SK-N-SH treated with all-trans-retinoic acid at 6 μM for 48 hours (cell line): ENCODE data around the gene TFEB.

Source experiments
- ATAC-seq: fragments of 200-7000 bp; cut with Tn5 transposase; 3 replicates; pipeline ENCODE4 v1.9.1; 2020; ENCODE audit warnings: mild to moderate bottlenecking, moderate library complexity
- ARNTL ChIP-seq: fragments of 450-650 bp; formaldehyde crosslinking; IDR thresholded peaks from 2 replicates; pipeline ENCODE4 v1.5.0; 2020; ENCODE audit warnings: low read depth, mild to moderate bottlenecking, moderate library complexity, borderline replicate concordance
- BACH2 ChIP-seq: fragments of 250-450 bp; sonication (Bioruptor Pico); IDR thresholded peaks from 2 replicates; pipeline ENCODE4 v1.9.0; 2021; ENCODE audit warnings: mild to moderate bottlenecking, borderline replicate concordance
- CREB5 ChIP-seq: fragments of 250-450 bp; sonication (Bioruptor Pico); IDR thresholded peaks from 2 replicates; pipeline ENCODE4 v1.5.1; 2020; ENCODE audit warnings: low read depth, mild to moderate bottlenecking, moderate library complexity
- CSDC2 ChIP-seq: fragments of 250-450 bp; sonication (Bioruptor Pico); IDR thresholded peaks from 2 replicates; pipeline ENCODE4 v1.5.0; 2020; ENCODE audit warnings: mild to moderate bottlenecking, moderate library complexity
- CSRNP3 ChIP-seq: fragments of 250-450 bp; sonication (Bioruptor Pico); IDR thresholded peaks from 2 replicates; pipeline ENCODE4 v1.5.1; 2021; ENCODE audit warnings: mild to moderate bottlenecking, moderate library complexity
- ESRRG ChIP-seq: fragments of 250-450 bp; sonication (Bioruptor Pico); IDR thresholded peaks from 2 replicates; pipeline ENCODE4 v1.6.1; 2021; ENCODE audit warnings: mild to moderate bottlenecking
- GLIS3 ChIP-seq: fragments of 250-450 bp; sonication (Bioruptor Pico); IDR thresholded peaks from 2 replicates; pipeline ENCODE4 v1.5.0; 2020; ENCODE audit warnings: mild to moderate bottlenecking, moderate library complexity
- ISL1 ChIP-seq: fragments of 250-450 bp; sonication (Bioruptor Pico); IDR thresholded peaks from 2 replicates; pipeline ENCODE4 v2.1.2; 2022; ENCODE audit warnings: mild to moderate bottlenecking, moderate library complexity
- OSR1 ChIP-seq: fragments of 250-450 bp; sonication (Bioruptor Pico); IDR thresholded peaks from 2 replicates; pipeline ENCODE4 v1.8.0; 2022; ENCODE audit warnings: moderate library complexity, mild to moderate bottlenecking, inconsistent platforms
- PATZ1 ChIP-seq: fragments of 250-450 bp; sonication (Bioruptor Pico); IDR thresholded peaks from 2 replicates; pipeline ENCODE4 v1.8.0; 2020; ENCODE audit warnings: mild to moderate bottlenecking, moderate library complexity, borderline replicate concordance
- POU6F1 ChIP-seq: fragments of 250-450 bp; sonication (Bioruptor Pico); IDR thresholded peaks from 2 replicates; pipeline ENCODE4 v1.8.0; 2021; ENCODE audit warnings: low read depth, mild to moderate bottlenecking, moderate library complexity, borderline replicate concordance
- PPARA ChIP-seq: fragments of 250-450 bp; sonication (Bioruptor Pico); IDR thresholded peaks from 2 replicates; pipeline ENCODE4 v1.5.0; 2020; ENCODE audit warnings: mild to moderate bottlenecking, borderline replicate concordance
- RARB ChIP-seq: fragments of 250-450 bp; sonication (Bioruptor Pico); IDR thresholded peaks from 2 replicates; pipeline ENCODE4 v1.8.0; 2021; ENCODE audit warnings: mild to moderate bottlenecking, moderate library complexity
- SNAI2 ChIP-seq: fragments of 250-450 bp; sonication (Bioruptor Pico); IDR thresholded peaks from 2 replicates; pipeline ENCODE4 v1.5.0; 2020; ENCODE audit warnings: mild to moderate bottlenecking, moderate library complexity
- TOX ChIP-seq: fragments of 250-450 bp; sonication (Bioruptor Pico); IDR thresholded peaks from 2 replicates; pipeline ENCODE4 v1.8.0; 2021; ENCODE audit warnings: mild to moderate bottlenecking, moderate library complexity, borderline replicate concordance
- ZC3H10 ChIP-seq: fragments of 250-450 bp; sonication (Bioruptor Pico); IDR thresholded peaks from 2 replicates; pipeline ENCODE4 v1.5.1; 2021; ENCODE audit warnings: mild to moderate bottlenecking, moderate library complexity
- ZFP3 ChIP-seq: fragments of 250-450 bp; sonication (Bioruptor Pico); IDR thresholded peaks from 2 replicates; pipeline ENCODE4 v1.5.0; 2020; ENCODE audit warnings: mild to moderate bottlenecking, moderate library complexity
- ZFP30 ChIP-seq: fragments of 450-650 bp; formaldehyde crosslinking; IDR thresholded peaks from 2 replicates; pipeline ENCODE4 v1.5.0; 2022; ENCODE audit warnings: mild to moderate bottlenecking, moderate library complexity
- ZNF565 ChIP-seq: fragments of 450-650 bp; formaldehyde crosslinking; conservative IDR thresholded peaks from 2 replicates; pipeline ENCODE4 v1.5.0; 2020; ENCODE audit warnings: low read depth, mild to moderate bottlenecking, moderate library complexity
- ZNF70 ChIP-seq: fragments of 450-650 bp; formaldehyde crosslinking; IDR thresholded peaks from 2 replicates; pipeline ENCODE4 v1.5.0; 2020; ENCODE audit warnings: mild to moderate bottlenecking, moderate library complexity
- ZNF8 ChIP-seq: fragments of 450-650 bp; formaldehyde crosslinking; IDR thresholded peaks from 2 replicates; pipeline ENCODE4 v1.5.0; 2020; ENCODE audit warnings: mild to moderate bottlenecking, moderate library complexity

The TFEB gene

GRCh38 chr6:41654698-41655151 is 80.7 kb downstream of the TFEB start (continued):
- TF ChIP-seq PATZ1 (CRISPR knock-in tag) (no peak), ESRRG (CRISPR knock-in tag) (no peak), CSDC2 (CRISPR knock-in tag) (no peak), CSRNP3 (CRISPR knock-in tag) (no peak)
- TF ChIP-seq, all 23 proteins: peak for 0

GRCh38 chr6:41654151-41654697 is 81.2 kb downstream of the TFEB start:
- no peak for TF ChIP-seq ZC3H10 (CRISPR knock-in tag)
- TF ChIP-seq RARB (CRISPR knock-in tag) = no peak
- no peak for TF ChIP-seq ISL1 (CRISPR knock-in tag)
- no peak for TF ChIP-seq ZFP30 (CRISPR knock-in tag)
- no peak for TF ChIP-seq ZNF565 (CRISPR knock-in tag)
- TF ChIP-seq ESRRG (CRISPR knock-in tag) = no peak
- TF ChIP-seq CSRNP3 (CRISPR knock-in tag) = no peak
- TF ChIP-seq POU6F1 (CRISPR knock-in tag) = no peak
- TF ChIP-seq ZNF8 = no peak
- TF ChIP-seq PPARA = no peak
- TF ChIP-seq GLIS3 (CRISPR knock-in tag) = no peak
- TF ChIP-seq ZNF70 (CRISPR knock-in tag) = no peak
- TF ChIP-seq CREB5 (CRISPR knock-in tag) = no peak
- TF ChIP-seq, all 23 proteins: peak for 0
- ATAC-seq = no peak

GRCh38 chr6:41653691-41654090 is 81.7 kb downstream of the TFEB start:
- no peak for ATAC-seq
- TF ChIP-seq ARNTL (no peak), ESRRG (CRISPR knock-in tag) (no peak), BACH2 (no peak), SNAI2 (CRISPR knock-in tag) (no peak), PATZ1 (CRISPR knock-in tag) (no peak), ZNF565 (CRISPR knock-in tag) (no peak), TOX (CRISPR knock-in tag) (no peak), ZFP3 (CRISPR knock-in tag) (no peak), ZC3H10 (CRISPR knock-in tag) (no peak), CSRNP3 (CRISPR knock-in tag) (no peak), OSR1 (no peak), GLIS3 (CRISPR knock-in tag) (no peak)
